GM18498 (cell line): Measurements from ENCODE around the gene C5orf58.

Source experiments
- ATAC-seq: cut with Tn5 transposase; IDR thresholded peaks from one replicate; pipeline ENCODE4 v1.9.1; 2021; ENCODE audit warnings: mild to moderate bottlenecking, moderate library complexity; ENCODE audit not compliant: unreplicated experiment

Gene C5orf58, protein sequence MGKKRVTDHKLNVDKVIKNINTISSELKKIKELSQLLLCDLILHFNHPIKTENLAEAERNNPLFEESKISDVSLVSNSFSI

DNA sequence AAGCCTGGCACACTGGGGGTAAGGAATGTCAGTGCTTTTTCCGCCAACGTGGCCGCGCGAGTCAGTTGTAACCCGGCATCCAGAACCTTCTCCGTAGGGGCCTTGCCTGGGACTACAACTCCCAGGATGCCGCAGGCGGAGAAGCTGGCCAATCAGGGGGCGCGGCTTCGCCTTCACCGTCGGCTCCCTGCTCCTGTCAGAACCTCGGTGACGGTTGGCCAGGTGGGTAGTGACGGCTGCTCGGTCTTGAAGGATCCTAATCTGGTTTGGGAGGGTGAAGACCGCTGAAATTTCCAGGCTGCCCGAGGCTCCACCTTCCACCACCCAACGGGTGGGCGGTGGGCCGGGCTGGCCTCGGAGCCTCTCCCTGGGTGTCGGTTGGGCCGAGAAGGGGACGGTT lies at the start of gene C5orf58:
Gene C5orf58, plus strand, starts transcription at position 200 of the 400 bp plus-strand sequence. CDS start 1,992 bp downstream, outside the sequence.
- no peak for ATAC-seq

GRCh38 chr5:170183816-170184687 lies 48.7 kb upstream of the C5orf58 start:
- ATAC-seq: peak; percentile 82

DNA sequence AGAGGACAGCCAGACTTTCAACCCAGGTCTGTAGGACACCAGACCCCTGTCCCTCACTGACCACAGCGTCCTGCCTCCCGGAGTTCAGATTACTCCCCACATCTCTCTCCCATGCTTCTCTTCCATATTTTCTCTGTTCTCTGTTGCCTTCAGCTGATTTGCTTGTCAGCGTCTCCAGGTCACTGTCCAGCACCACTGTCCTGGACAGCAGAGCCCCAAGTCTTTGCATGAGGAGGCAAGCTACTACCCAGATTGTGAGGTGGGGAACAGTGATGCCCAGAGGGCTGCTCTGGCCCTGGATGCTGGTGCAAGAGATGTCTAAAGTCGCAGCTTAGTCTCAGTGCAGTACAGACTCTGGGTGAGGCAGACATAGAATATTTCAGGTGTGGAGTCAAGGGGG lies 48.0 kb upstream of the C5orf58 start:
- ATAC-seq: no peak

- no peak for ATAC-seq
Measured at GRCh38 chr5:170186156-170186555, 46.6 kb upstream of the C5orf58 start.

GRCh38 chr5:170186856-170187255 lies 45.9 kb upstream of the C5orf58 start:
- no peak for ATAC-seq

DNA sequence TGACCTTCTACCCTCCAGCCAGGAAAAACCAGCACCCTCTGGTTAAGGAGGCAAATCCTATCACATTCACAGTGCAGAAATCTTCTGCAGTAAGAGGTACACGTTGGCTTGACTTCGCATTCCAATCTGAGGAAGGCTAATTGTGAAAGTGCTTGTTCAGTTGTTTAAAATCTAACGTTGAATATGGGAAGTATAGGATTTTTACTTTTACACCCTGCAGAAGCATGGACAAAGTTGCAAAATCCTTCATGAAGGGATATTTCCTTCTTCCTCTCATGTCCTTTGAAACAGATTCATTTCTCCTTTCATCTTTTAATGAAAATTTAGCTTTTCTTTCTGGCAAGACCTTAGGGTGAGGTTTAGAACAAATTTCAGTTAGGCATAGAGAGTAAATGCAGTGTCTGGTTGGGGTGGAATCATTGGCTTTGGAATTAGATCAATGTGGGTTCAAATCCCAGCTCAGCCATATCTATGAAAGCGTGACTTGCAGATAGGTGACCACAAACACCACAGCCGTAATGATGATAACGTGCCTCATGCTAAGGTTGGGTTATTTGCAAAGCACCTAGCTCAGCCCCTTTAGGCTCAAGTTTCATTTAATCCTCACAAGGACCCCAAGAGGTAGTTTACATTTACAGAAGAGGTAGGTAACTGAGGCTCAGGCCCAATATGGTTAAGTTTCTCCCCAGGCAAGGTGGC lies 42.2 kb upstream of the C5orf58 start:
- no peak for ATAC-seq

GRCh38 chr5:170192829-170193228 lies 40.0 kb upstream of the C5orf58 start:
- no peak for ATAC-seq

- ATAC-seq: no peak
Measured at GRCh38 chr5:170195961-170196360, 36.8 kb upstream of the C5orf58 start.

- no peak for ATAC-seq
Measured at GRCh38 chr5:170200876-170201275, 31.9 kb upstream of the C5orf58 start.

DNA sequence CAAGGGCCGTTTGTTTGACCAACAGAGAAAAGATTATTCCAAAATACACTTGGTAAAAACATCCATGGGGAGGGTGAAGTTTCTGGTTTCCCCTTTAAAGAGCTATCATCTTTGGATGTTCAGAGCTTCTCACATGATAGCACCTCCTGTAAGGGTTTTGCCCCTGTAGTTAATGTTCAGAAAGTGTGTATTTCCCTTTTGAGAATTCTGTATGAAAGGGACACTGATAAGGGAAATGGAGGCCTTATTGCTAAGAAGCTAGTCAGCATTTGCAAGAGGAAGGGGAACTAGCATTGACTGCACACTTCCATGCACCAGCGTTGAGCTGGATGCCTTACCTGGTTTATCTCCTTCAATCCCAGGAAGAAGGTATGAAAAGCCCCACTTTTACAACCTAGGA lies 31.5 kb upstream of the C5orf58 start:
- no peak for ATAC-seq

- no peak for ATAC-seq
Measured at GRCh38 chr5:170202117-170202516, 30.7 kb upstream of the C5orf58 start.

DNA sequence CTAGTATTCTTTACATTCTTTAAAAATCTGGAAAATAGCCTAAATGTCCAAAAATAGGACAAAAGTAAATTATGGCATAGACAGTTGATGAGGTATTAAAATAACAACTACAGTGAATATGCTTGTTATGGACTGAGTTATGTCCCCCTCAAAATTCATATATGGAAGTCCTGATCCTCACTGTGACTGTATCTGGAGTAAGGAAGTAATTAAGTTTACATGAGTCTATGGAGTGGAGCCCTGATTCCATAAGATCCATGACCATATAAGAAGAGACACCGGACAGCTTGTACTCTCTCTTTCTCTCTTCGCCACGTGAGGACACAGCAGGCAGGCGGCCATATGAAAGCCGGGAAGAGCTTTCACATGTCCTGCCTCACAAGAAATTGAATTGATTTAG lies 28.6 kb upstream of the C5orf58 start:
- no peak for ATAC-seq

- no peak for ATAC-seq
Measured at GRCh38 chr5:170206216-170206615, 26.6 kb upstream of the C5orf58 start.

GRCh38 chr5:170206958-170207357 lies 25.8 kb upstream of the C5orf58 start:
- ATAC-seq: no peak

DNA sequence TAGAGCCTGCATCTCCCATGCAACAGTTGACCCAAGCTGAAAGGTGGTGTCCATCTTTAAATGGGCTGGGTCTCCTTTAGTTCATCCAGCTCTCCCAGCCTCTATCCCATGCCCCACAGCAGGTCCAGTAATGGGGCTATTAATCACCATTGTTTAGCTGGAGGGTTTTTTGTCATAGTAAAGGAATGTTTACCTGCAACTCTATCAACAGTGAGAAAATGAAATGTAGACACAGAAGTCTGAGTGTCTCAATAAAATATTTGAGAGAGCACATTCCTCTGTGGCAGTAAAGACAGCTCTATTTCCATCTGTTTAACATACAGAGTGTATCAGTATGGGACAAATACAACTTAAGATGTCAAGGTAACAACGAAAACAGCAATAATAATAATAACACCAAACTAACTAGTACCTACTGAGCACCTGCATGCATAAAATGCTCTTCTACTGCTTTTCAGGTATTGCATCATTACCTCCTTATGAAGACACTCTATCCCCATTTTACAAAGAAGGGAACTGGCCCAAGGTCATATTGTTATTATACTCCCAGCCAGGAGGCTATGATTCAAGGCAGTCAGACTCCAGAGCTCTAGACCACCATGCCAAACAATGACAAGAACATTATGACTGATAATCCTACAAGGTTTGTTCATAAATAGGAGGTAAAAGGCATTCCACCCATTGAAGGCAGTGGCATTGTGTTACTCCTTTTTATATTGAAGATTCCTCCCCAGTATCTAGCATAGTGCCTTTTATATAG lies 21.0 kb upstream of the C5orf58 start:
- ATAC-seq: no peak

GRCh38 chr5:170216257-170216864 lies 16.4 kb upstream of the C5orf58 start:
- ATAC-seq: no peak

DNA sequence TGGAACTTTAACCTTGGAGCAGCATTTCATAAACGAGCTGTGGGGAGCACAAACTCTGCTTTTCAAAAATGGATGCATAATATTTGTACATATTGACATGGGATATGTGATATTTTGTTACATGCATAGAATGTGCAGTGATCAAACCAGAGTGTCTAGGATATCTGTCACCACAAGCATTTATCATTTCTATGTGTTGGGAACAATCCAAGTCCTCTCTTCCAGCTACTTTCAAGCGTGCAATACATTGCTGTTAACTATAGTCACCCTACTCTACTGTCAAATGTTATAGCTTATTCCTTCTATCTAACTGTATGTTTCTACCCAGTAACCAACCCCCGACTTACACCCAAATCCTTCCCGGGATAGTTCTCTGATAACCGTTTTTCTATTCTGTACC lies 15.0 kb upstream of the C5orf58 start:
- no peak for ATAC-seq

DNA sequence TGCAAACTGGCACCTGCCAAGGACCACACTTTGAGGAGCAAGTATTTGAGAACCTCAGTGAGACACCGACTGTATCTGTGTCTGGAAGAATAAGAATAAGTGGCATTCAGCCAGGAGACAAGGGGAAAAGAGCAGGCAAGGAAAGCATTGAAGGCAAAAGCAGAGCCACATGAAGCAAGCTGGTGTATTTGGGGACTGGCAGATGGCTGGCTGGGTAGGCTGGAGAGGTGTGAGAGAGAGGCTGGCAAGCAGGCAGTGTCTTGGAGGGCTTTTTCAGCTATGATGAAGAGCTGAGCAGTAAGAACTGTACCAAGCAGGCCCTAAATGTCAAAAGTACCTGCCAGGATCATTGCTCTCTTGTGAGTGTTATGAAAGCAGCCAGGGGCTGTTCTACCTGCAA lies 14.1 kb upstream of the C5orf58 start:
- ATAC-seq: no peak

DNA sequence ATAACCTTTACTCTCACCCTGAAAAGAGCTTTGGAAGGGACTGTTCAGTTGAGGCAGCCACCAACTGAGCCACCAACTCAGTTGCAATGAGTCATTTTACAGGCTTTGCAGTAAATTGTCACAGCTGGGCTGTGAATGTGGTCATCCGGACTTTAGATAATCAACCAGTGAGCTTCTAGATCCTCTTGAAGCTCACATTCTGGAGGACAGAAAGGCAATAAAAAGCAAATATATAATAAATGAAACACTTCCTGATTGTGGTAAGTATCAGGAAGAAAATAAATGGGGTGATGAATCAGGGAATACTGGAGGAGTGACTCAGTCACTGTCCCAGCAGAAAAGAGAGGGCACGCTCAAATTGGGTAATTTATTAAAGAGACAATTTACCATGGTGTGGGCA lies 13.2 kb upstream of the C5orf58 start:
- ATAC-seq: no peak

DNA sequence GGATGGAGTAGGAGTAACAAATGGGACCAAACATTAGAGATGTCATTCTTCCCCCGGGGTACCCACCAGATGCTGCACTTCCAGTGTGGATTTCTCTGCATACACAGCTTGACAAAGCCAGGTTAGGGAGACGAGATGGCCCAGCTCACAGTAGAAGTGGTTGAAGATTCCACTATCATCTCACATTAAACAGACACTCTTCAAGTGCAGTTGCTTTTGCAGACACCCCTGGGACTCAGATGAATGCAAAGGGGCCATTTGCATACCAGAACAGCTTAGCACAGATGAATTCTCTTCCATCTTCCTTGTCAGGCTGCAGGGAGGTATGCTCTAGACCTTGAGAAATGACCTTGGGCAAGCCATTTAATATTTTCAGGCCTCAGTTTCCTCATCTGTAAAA lies 12.6 kb upstream of the C5orf58 start:
- no peak for ATAC-seq

DNA sequence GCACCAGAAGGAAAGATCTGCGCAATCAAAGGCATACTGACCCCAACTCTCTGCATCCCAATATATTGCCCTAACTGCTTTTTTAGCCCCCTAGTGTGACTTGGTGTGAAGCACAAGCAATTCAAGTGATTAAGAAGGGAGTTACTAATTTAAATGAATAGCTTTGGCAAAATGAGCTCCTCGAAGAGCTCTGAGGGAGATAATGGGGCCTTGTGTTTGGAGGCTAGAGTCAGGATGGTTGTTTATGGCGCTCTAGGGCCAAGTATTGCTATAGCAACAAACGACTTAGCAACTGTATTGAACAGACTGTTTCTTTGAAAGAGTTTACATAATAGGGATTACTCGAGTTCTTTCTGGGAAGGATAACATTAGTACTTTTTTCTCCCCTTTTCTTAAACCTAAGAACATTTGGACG lies 11.5 kb upstream of the C5orf58 start:
- ATAC-seq: no peak
